Measurements from ENCODE around the gene ADM2. TPM values are rescaled to one million over a fixed set of nuclear protein-coding genes. Genes with fewer than 3 reads are reported as not detected.

The ADM2 gene
- total RNA-seq, 1 experiment from 2014 or later, result 1.4 TPM

DNA sequence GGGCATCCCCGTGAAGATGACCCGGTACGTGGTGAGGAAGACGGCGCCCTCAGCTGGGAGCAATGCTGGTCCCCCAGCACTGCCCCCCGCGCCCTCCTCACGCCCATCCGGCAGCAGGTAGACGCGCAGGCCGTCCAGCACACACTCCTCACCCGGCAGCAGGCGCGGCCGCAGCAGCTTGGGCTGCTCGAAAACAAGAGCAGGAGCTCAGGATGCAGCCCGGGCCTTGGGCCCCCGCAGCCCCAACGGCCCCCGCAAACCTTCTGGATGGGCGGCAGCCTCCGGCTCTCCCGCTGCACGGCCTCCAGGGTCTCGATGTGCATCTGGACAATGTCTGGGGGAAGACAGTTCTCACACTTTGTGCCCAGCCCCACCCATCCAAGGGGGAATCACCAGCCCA lies 19.8 kb upstream of the ADM2 start:
- H3K4me3 ChIP-seq (ENCODE audit: low read length), result no peak overlapping the region
- no peaks in the 10 kb centered on the region for H3K79me2 ChIP-seq (ENCODE audit: low read length)
- no peak overlapping the region for H3K4me2 ChIP-seq (ENCODE audit: low read depth, low read length, poor library complexity, severe bottlenecking)
- H3K27ac ChIP-seq (ENCODE audit: low read length), result no peak overlapping the region
- H3K9ac ChIP-seq (ENCODE audit: low read length), result no peak overlapping the region
- no peak for DNase-seq
- H3K9me3 ChIP-seq (ENCODE audit: low read length), result no peaks in the 10 kb centered on the region
- no peaks in the 10 kb centered on the region for H3K9me2 ChIP-seq (replicated peaks; ENCODE audit: insufficient read depth, low read length)
- no peaks in the 10 kb centered on the region for H3K27me3 ChIP-seq (ENCODE audit: low read length)
- H3K4me1 ChIP-seq (ENCODE audit: low read length), result no peaks in the 10 kb centered on the region
- H2AFZ ChIP-seq (ENCODE audit: low read length), result no peak overlapping the region
- 0 out of 2 replicates have a peak, but pooled peaks cover 6% of the 10 kb centered on the region for H3K36me3 ChIP-seq (ENCODE audit: insufficient read depth, low read length)
- H4K20me1 ChIP-seq (ENCODE audit: insufficient read depth, low read depth, low read length), result no peaks in the 10 kb centered on the region

DNA sequence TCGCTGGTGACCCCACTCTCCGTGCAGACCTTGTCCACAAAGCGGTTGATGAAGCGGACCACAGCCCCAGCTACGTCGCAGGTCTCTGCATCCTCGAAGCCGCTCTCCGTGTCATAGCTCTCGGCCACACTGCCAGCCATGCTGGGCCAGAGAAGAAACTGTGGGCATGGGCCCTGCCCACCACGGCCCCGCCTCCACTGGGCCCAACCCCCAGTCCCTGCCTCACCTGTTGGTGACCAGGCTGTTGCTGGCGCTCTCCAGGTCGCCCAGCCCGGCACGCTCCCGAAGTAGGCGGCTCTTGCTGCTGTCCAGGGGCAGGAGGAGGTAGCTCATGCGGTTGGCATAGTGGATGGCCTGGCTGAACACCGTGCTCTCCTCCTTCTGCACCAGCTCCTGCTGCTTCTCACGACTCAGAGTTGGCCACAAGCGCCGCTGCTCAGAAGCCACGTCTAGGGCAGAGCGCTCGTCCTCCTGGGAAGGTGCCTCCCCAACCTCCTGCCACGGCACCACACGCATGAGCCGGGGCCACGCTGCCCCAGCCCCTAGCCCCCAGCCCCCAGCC lies 19.3 kb upstream of the ADM2 start:
- no peak overlapping the region for H3K27ac ChIP-seq (ENCODE audit: low read length)

DNA sequence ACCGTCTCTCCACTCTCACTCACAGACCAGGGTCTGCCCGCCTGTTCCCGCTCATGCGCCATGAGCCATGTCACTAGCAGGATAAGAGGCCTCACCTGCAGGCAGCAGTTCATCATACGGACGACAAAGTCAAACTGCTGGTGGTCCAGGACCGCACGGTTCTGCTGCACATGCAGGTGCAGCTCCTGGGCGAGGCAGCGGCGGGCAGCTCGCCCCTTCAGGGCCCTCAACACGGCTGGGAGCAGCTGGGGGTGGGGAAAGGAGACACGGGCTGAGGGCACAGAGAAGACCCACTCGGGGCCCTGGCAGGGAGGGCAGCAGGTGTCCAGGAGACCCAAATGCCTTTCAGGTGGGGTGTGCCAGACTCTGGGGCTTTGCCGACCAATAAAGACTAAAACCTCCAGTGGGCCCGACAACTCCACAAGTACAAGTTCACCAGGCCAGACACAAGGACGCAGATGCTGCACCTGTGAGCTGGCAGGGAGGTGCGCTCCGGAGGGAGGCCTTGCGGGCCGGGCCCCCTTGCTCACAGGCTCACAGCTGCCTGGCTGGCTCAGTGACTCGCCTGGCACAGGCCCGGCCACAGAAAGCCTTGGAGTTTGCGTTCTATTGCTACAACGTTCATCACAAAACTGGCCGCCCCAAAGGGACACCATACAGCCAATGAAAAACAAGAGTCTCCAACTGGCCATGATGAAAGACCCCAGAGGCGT lies 18.0 kb upstream of the ADM2 start:
- no peak overlapping the region for H3K4me3 ChIP-seq (ENCODE audit: low read length)
- H3K9me3 ChIP-seq (ENCODE audit: low read length), result no peaks in the 10 kb centered on the region
- H4K20me1 ChIP-seq (ENCODE audit: insufficient read depth, low read depth, low read length), result peaks cover 8% of the 10 kb centered on the region; the same call in 1 of the 2 replicates
- no peak for DNase-seq
- peaks cover 7% of the 10 kb centered on the region for H3K79me2 ChIP-seq (ENCODE audit: low read length)
- no peak overlapping the region for H2AFZ ChIP-seq (ENCODE audit: low read length)
- H3K4me1 ChIP-seq (ENCODE audit: low read length), result peaks cover 5% of the 10 kb centered on the region
- no peaks in the 10 kb centered on the region for H3K9me2 ChIP-seq (replicated peaks; ENCODE audit: insufficient read depth, low read length)
- H3K36me3 ChIP-seq (ENCODE audit: insufficient read depth, low read length), result 0 out of 2 replicates have a peak, but pooled peaks cover 10% of the 10 kb centered on the region
- H3K27me3 ChIP-seq (ENCODE audit: low read length), result no peaks in the 10 kb centered on the region
- H3K9ac ChIP-seq (ENCODE audit: low read length), result no peak overlapping the region
- H3K4me2 ChIP-seq (ENCODE audit: low read depth, low read length, poor library complexity, severe bottlenecking), result no peak overlapping the region
- H3K27ac ChIP-seq (ENCODE audit: low read length), result no peak overlapping the region

More for the DNA sequence above, 19.3 kb upstream of the ADM2 start:
- Histone ChIP-seq H3K4me3 (ENCODE audit: low read length) (no peak overlapping the region), H3K9ac (ENCODE audit: low read length) (no peak overlapping the region), H3K27me3 (ENCODE audit: low read length) (no peaks in the 10 kb centered on the region), H3K9me3 (ENCODE audit: low read length) (no peaks in the 10 kb centered on the region), H3K4me1 (ENCODE audit: low read length) (no peaks in the 10 kb centered on the region), H3K9me2 (replicated peaks; ENCODE audit: insufficient read depth, low read length) (no peaks in the 10 kb centered on the region), H4K20me1 (ENCODE audit: insufficient read depth, low read depth, low read length) (no peaks in the 10 kb centered on the region), H3K4me2 (ENCODE audit: low read depth, low read length, poor library complexity, severe bottlenecking) (no peak overlapping the region), H2AFZ (ENCODE audit: low read length) (no peak overlapping the region), H3K36me3 (ENCODE audit: insufficient read depth, low read length) (0 out of 2 replicates have a peak, but pooled peaks cover 6% of the 10 kb centered on the region), H3K79me2 (ENCODE audit: low read length) (no peaks in the 10 kb centered on the region)
- no peak for DNase-seq

DNA sequence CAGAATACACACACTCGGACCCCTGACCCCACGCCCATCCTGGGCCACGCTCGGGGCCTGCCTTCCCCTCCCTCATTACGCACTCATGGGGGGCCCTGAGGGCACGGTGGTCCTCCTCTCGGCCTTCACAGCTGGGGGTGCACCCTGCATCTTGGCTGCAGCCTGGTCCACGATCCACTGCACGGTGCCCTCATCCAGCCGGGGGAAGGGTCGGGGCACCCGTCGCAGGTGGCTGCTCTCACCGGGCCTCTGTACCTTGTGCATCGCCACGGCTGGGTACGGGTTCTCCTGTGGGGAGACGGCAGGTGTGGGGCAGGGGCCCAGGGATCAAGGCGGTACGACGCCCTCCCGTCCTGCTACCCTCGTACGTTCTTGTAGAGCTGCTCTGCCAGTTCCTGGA lies 16.9 kb upstream of the ADM2 start:
- Histone ChIP-seq H2AFZ (ENCODE audit: low read length) (no peak overlapping the region), H3K4me1 (ENCODE audit: low read length) (peaks cover 16% of the 10 kb centered on the region), H3K27ac (ENCODE audit: low read length) (no peak overlapping the region), H3K9ac (ENCODE audit: low read length) (no peak overlapping the region), H3K36me3 (ENCODE audit: insufficient read depth, low read length) (0 out of 2 replicates have a peak, but pooled peaks cover 10% of the 10 kb centered on the region), H3K9me2 (replicated peaks; ENCODE audit: insufficient read depth, low read length) (no peaks in the 10 kb centered on the region), H3K27me3 (ENCODE audit: low read length) (no peaks in the 10 kb centered on the region), H3K79me2 (ENCODE audit: low read length) (peaks cover 17% of the 10 kb centered on the region), H3K9me3 (ENCODE audit: low read length) (no peaks in the 10 kb centered on the region), H3K4me2 (ENCODE audit: low read depth, low read length, poor library complexity, severe bottlenecking) (no peak overlapping the region), H3K4me3 (ENCODE audit: low read length) (no peak overlapping the region), H4K20me1 (ENCODE audit: insufficient read depth, low read depth, low read length) (peaks cover 19% of the 10 kb centered on the region; the same call in 1 of the 2 replicates)
- DNase-seq, result no peak

DNA sequence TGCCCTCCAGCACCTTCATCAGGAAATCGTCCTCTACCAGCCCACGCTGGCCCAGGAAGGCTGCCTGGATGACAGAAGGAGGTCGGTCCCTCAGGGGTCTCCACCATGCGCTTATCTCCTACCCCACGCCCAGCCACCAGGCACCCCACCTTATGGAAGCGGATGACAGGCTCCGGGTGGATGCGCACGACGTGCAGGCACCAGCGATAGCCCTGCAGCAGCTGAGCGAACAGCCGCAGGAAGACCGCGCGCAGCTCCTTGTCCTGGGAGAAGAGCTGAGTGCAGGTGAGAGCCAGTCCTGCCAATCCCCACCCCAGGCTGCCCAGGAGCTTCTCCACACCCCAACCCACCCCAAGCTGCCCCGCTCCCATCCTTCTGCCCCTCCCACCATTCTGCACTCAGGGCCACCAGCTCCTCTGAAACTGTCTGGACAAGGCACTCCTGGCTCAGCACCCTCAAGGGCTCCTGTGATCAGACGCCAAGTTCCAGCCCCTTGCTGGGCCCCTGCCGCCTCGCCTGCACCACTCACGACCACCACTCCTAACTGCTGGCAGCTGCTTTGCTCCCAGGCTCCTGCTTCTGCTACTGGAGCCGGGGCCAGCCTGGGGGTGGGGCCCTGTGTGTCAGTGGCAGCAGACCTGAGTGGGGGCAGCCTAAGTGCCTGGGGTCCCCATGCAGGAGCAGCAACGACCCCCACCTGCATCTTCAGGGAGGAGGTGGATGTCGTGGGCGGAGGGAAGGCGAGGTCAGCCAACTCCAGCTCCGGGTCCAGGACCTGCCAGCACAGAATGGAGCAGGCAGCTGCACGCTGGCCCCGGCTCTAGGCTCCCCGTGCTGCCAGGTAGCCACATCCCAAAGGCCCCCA lies 16.0 kb upstream of the ADM2 start:
- Histone ChIP-seq H3K4me1 (ENCODE audit: low read length) (peaks cover 24% of the 10 kb centered on the region), H3K4me3 (ENCODE audit: low read length) (no peak overlapping the region), H3K9me2 (replicated peaks; ENCODE audit: insufficient read depth, low read length) (no peaks in the 10 kb centered on the region), H2AFZ (ENCODE audit: low read length) (no peak overlapping the region), H3K79me2 (ENCODE audit: low read length) (peaks cover 24% of the 10 kb centered on the region), H3K9ac (ENCODE audit: low read length) (no peak overlapping the region), H3K27ac (ENCODE audit: low read length) (no peak overlapping the region), H3K36me3 (ENCODE audit: insufficient read depth, low read length) (0 out of 2 replicates have a peak, but pooled peaks cover 10% of the 10 kb centered on the region), H3K4me2 (ENCODE audit: low read depth, low read length, poor library complexity, severe bottlenecking) (no peak overlapping the region), H3K9me3 (ENCODE audit: low read length) (no peaks in the 10 kb centered on the region), H3K27me3 (ENCODE audit: low read length) (no peaks in the 10 kb centered on the region), H4K20me1 (ENCODE audit: insufficient read depth, low read depth, low read length) (peaks cover 19% of the 10 kb centered on the region; the same call in 1 of the 2 replicates)
- no peak for DNase-seq

DNA sequence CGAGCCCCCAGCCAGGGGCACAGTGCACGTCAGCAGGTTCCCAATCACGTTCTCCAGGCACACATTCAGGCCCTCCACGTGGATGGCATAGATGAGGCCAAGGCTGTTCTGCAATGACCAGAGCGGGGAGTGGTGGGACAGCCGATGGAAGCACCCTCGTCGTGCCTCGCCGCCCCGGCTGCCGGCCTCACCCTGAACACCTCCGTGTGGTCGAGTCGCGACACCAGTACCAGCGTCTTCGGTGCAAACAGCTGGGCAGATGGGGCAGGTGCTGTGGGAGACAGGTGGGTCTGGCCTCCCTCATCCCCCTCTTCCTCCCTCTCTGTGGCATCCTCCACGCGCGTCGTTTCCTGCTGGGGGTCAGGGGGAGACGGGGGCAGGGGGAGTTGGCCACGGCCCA lies 14.0 kb upstream of the ADM2 start:
- no peaks in the 10 kb centered on the region for H3K9me3 ChIP-seq (ENCODE audit: low read length)
- H3K36me3 ChIP-seq (ENCODE audit: insufficient read depth, low read length), result 0 out of 2 replicates have a peak, but pooled peaks cover 4% of the 10 kb centered on the region
- peaks cover 35% of the 10 kb centered on the region; the same call in 1 of the 2 replicates for H4K20me1 ChIP-seq (ENCODE audit: insufficient read depth, low read depth, low read length)
- H2AFZ ChIP-seq (ENCODE audit: low read length), result no peak overlapping the region
- no peak overlapping the region for H3K9ac ChIP-seq (ENCODE audit: low read length)
- peaks cover 45% of the 10 kb centered on the region for H3K4me1 ChIP-seq (ENCODE audit: low read length)
- no peaks in the 10 kb centered on the region for H3K27me3 ChIP-seq (ENCODE audit: low read length)
- H3K79me2 ChIP-seq (ENCODE audit: low read length), result peaks cover 40% of the 10 kb centered on the region
- H3K9me2 ChIP-seq (replicated peaks; ENCODE audit: insufficient read depth, low read length), result no peaks in the 10 kb centered on the region
- H3K4me3 ChIP-seq (ENCODE audit: low read length), result no peak overlapping the region
- no peak for DNase-seq
- H3K4me2 ChIP-seq (ENCODE audit: low read depth, low read length, poor library complexity, severe bottlenecking), result no peak overlapping the region
- no peak overlapping the region for H3K27ac ChIP-seq (ENCODE audit: low read length)

DNA sequence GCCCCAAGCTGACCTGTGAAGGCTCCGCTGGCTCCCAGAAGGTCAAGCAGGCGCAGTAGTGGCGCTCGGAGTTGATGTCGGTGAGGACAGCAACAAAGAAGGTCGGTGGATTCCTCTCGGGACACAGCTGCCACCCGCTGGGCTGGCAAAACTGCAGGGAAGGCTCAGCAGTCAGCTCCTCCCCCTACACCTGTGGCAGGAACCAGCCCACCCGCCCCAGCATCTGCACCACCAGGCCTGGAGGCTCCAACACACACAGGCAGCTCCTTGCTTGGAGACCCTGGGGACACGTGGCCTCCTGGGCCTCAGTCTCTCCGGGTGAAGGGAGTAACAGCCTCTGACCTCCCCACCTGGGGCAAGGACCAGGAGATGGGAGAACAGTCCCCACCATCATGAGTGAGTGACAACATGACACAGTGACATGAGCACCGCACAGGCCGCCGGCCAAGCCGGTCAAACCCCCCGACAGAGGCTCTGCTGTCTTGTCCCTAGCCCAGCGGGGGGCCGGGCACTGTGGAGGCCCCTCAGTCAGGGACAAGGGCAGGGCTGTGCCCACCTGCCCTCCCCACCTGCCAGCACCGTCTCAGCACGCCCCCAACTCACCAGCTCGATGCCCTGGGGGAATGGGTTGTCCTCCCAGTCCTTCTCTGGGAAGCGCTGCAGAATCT lies 13.4 kb upstream of the ADM2 start:
- no peak overlapping the region; the same call in 1 of the 2 replicates for H3K9ac ChIP-seq (ENCODE audit: low read length)
- no peaks in the 10 kb centered on the region for H3K9me2 ChIP-seq (replicated peaks; ENCODE audit: insufficient read depth, low read length)
- peaks cover 46% of the 10 kb centered on the region for H3K79me2 ChIP-seq (ENCODE audit: low read length)
- H3K36me3 ChIP-seq (ENCODE audit: insufficient read depth, low read length), result 0 out of 2 replicates have a peak, but pooled peaks cover 4% of the 10 kb centered on the region
- no peaks in the 10 kb centered on the region for H3K27me3 ChIP-seq (ENCODE audit: low read length)
- H3K27ac ChIP-seq (ENCODE audit: low read length), result peak overlapping the region; percentile 99
- H3K4me2 ChIP-seq (ENCODE audit: low read depth, low read length, poor library complexity, severe bottlenecking), result no peak overlapping the region
- peaks cover 41% of the 10 kb centered on the region; the same call in 1 of the 2 replicates for H4K20me1 ChIP-seq (ENCODE audit: insufficient read depth, low read depth, low read length)
- peaks cover 50% of the 10 kb centered on the region for H3K4me1 ChIP-seq (ENCODE audit: low read length)
- no peaks in the 10 kb centered on the region for H3K9me3 ChIP-seq (ENCODE audit: low read length)
- H3K4me3 ChIP-seq (ENCODE audit: low read length), result no peak overlapping the region
- H2AFZ ChIP-seq (ENCODE audit: low read length), result no peak overlapping the region
- no peak for DNase-seq

All from Karpas-422 (cell line).